GM18507 (cell line): Measurements from ENCODE around the gene MAP6.
"Not testable (repeated sequence)": the region's sequence is repeated elsewhere in the genome, so short reads cannot be mapped to it uniquely, and the experiment has no call there.

ENCODE experiments used
- DNase-seq: peaks from one replicate; pipeline ENCODE4 v3.0.0; 2011; ENCODE audit warnings: low read depth; ENCODE audit not compliant: insufficient read length; ENCODE audit errors: extremely low spot score
- FAIRE-seq: peaks from 2 replicates; lab custom pipeline; 2011; peaks lifted over from hg19 to GRCh38; lab: Jason Lieb, UNC

Gene MAP6

DNA sequence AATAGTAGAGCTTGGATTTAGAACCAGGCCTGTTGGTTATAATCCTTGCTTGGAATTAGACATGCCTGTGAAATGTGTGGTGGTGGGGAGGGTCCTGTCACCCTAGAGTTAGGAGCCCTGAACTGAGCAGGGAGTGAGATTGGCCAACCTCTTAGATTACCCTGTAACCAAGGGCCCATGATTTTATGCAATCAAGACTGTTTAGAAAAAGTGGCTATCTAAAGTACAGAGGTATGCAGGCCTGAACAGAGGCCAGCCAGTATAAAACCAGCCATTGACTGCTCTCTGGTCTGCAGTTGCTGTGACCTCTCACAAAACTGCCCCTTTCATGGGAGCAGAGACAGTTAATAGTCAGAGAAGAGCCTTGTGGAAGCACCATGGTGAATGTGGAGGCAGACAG lies 70.6 kb downstream of the MAP6 start:
- DNase-seq (no peak), FAIRE-seq (no peak)

- DNase-seq (no peak), FAIRE-seq (peak; percentile 5)
Observed at GRCh38 chr11:75597636-75598035, 71.2 kb downstream of the MAP6 start.

GRCh38 chr11:75596914-75597313 lies 71.9 kb downstream of the MAP6 start:
- no peak for DNase-seq
- FAIRE-seq: no peak

DNA sequence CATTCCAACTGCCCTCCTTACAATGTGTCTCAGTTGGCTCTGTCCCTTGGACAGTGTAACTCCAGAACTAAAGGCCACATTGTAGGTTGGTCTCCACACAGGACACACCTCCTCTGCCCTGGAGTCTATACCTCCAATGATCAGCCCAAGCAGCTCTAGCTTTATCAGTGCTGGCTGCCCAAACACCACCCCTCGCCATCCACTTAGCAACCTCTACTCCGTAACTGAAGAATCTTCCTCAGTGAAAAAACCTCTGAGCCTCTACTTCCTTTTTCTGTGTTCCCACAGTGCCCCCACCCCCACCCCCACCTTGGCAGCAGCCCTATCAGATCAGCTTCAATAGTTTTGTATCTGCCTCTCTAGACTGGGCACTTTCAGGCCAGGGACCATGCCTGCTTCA lies 73.4 kb downstream of the MAP6 start:
- FAIRE-seq: no peak
- DNase-seq: no peak

GRCh38 chr11:75594211-75594610 lies 74.6 kb downstream of the MAP6 start:
- DNase-seq: no peak
- FAIRE-seq: no peak

- FAIRE-seq: no peak
- DNase-seq: no peak
Observed at GRCh38 chr11:75593286-75593915, 75.4 kb downstream of the MAP6 start.

DNA sequence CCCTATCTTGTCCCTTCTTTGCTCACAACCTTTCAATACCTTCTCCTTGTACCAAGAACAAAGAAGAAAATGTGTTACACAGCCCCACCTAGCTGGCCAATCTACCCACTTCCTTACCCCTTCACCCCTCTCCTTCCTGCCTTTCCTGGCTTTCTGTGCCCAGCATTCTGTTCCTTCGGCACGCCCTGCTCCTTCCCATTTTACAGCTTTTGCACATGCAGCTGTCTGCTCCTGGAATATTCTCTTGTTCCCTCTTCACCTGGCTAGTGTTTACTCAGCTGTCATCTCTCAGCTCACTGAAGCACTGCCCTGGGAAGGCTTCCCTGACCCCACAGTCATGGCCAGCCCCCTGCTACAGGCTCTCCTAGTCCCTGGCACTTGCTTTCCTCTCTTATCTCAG lies 76.1 kb downstream of the MAP6 start:
- FAIRE-seq (no peak), DNase-seq (no peak)

- DNase-seq (no peak), FAIRE-seq (no peak)
Observed at GRCh38 chr11:75591966-75592365, 76.9 kb downstream of the MAP6 start.

GRCh38 chr11:75591371-75591770 lies 77.5 kb downstream of the MAP6 start:
- FAIRE-seq (no peak), DNase-seq (no peak)

GRCh38 chr11:75589933-75590332 lies 78.9 kb downstream of the MAP6 start:
- DNase-seq (no peak), FAIRE-seq (no peak)

DNA sequence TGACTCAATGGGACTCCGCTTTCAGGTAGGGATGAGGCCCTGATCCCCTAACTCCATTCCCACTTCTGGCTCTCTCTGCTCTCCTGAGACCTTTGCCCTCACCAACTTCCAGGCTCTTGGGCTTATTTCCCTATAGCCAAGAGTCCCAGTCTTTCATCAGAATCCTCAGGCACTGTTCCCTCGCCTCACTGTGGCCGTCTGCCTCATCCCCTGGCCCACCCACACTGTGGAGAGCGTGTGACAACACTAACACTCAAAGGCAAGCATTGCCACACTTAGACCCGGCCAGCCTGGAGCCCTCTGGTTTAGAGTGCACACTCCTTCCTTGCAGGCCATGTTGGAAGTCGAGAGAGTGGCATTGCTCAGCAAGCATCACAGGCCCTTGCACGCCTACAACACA lies 79.8 kb downstream of the MAP6 start:
- FAIRE-seq (no peak), DNase-seq (no peak)

- FAIRE-seq (no peak), DNase-seq (no peak)
Observed at GRCh38 chr11:75588051-75588481, 80.8 kb downstream of the MAP6 start.

DNA sequence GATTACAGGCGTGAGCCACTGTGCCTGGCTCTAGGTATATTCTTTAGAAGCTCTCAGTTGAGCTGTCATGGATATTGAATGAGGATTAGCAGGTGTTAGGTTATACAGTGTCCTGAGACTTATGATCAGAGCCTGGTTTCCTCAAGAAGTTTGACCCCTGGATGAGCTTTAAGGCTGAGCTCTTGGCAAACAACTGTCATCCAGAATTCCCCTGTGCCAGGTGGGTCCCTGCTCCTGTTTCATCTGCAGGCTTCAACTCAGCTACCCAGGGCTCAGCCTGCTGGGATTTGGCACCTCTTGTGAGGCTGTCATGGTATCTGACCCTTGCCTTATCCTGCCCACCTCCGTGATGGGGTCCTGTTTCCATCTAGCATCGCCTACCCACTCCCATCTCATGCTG lies 82.4 kb downstream of the MAP6 start:
- no peak for FAIRE-seq

GRCh38 chr11:75585293-75585670 lies 83.6 kb downstream of the MAP6 start:
- DNase-seq (no peak), FAIRE-seq (no peak)

More for the DNA sequence above, 82.4 kb downstream of the MAP6 start:
- DNase-seq: no peak

GRCh38 chr11:75584659-75585292 lies 84.1 kb downstream of the MAP6 start:
- DNase-seq, FAIRE-seq: not testable (repeated sequence)

GRCh38 chr11:75583718-75584658 lies 84.8 kb downstream of the MAP6 start:
- DNase-seq (no peak), FAIRE-seq (no peak)

DNA sequence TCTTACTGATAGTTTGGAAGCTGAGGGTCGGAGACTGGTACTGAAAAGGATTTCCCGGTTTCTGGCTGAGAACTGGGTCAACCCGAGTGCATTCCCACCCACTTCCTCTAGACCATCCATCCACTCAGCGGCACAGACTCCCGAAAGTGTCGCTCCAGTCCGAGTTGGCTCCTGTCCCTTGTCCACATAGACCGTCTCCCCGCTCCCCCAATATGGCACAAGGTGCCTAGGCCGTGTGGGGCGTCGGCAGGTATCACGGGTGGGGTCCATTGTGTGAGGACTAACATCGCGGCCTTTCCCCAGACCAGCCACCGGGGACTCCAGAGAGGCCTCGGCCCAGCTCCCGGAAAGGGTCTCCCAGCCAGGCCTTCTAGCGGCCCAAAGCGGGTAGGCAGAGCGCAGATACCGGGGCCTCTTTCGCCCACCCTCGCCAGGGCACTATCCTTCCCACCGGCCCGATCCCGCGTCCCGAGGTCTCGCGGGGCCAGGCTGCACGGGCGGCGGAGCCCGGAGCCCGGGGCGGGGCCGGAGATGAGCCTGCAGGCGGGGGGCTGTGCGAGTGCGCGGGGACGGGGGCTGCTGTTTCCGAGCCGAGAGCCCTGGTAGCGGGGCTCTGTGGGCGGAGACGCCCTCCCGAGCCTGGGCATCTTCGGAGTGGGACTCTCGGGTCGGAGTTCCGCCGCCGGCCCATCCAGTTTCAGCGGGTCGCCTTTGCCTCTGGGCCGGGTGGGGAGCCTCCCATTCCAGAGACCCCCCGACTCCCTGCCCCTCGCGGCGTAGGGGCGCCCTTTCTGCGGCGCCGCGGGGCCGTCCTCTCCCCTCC lies 85.7 kb downstream of the MAP6 start:
- DNase-seq (no peak), FAIRE-seq (no peak)

- FAIRE-seq: no peak
Observed at GRCh38 chr11:75582506-75582894, 86.3 kb downstream of the MAP6 start.

DNA sequence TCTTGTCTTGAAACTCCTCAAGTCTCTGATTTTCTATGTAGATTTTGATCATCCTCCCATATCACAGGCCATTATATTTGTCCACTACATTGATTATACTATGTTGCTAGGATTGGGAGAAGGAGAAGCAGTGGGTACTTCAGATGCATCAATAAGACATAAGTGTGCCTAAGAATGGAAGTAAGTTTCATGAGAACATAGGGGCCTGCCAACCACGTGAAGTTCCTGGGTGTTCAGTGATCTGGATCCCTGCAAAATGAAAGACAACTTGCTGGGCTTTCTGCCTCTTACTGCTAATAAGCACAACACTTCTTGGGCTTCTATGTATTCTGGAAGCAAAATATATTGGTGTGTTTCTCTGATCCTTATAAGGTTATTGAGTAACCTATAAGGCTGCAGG lies 89.0 kb downstream of the MAP6 start:
- DNase-seq: no peak

More at GRCh38 chr11:75582506-75582894, 86.3 kb downstream of the MAP6 start:
- DNase-seq: no peak

DNA sequence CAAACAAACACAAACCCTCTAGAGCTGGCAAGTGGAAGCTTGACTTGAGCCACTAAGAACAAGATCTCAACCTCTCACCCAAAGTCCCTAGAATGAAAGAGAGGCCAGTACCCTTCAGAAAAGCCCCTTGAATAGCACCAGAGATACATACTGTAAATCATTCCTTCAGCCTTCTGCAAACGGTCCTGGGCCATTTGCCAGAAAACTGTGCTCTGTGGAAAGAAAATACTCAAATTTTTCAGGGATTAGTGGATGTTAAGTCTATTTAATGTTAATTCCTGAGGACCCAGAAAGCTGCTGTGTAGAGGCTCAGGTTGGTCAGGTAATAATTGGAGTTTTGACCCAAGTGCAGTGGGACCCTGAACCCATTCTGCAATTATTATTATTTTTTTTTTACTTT lies 89.9 kb downstream of the MAP6 start:
- FAIRE-seq: no peak
- DNase-seq: no peak

More for the DNA sequence above, 89.0 kb downstream of the MAP6 start:
- FAIRE-seq: no peak
